GM21381 (cell line): ENCODE measurements around the gene COX18.

Source experiments
- ATAC-seq: cut with Tn5 transposase; IDR thresholded peaks from one replicate; pipeline ENCODE4 v1.9.1; 2021; ENCODE audit warnings: mild to moderate bottlenecking, moderate library complexity; ENCODE audit not compliant: unreplicated experiment

Gene COX18

GRCh38 chr4:73053974-73054480 is 15.5 kb downstream of the COX18 start:
- no peak for ATAC-seq

DNA sequence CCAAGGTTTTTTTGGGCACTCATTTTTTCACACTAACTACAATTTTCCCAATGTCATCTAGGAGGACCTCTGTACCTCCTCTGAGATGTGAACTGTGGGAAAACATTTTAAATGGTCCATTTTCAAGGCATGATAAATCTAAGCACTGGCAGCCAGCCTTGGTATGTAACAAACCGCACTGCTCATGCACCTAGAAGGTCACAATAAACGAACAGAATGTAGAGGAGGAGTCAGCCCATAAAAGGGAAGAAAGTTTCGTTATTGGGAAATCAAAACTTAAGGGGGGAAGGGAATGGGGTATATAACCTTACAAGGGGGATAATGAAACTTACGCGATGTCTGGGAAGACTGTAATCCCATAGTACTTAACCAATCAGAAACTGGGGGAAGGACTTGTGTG is 16.4 kb downstream of the COX18 start:
- ATAC-seq = no peak

DNA sequence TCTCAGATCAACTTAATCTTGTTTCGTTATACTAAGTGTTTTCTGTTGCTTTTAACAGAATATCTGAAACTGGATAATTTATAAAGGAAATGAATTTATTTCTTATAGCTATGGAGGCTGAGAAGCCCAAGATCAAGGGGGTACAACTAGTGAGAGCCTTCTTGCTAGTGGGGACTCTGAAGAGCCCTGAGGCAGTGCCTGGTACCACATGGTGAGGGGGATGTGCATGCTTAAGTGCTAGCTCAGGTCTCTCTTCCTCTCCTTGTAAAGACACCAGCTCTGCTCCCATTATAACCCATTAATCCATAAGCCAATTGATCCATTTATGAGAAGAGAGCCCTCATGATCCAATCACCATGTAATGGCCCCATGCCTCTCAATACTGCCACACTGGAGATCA is 17.9 kb downstream of the COX18 start:
- ATAC-seq = no peak

GRCh38 chr4:73045879-73046278 is 23.6 kb downstream of the COX18 start:
- no peak for ATAC-seq

GRCh38 chr4:73037057-73037456 is 32.5 kb downstream of the COX18 start:
- ATAC-seq = no peak

DNA sequence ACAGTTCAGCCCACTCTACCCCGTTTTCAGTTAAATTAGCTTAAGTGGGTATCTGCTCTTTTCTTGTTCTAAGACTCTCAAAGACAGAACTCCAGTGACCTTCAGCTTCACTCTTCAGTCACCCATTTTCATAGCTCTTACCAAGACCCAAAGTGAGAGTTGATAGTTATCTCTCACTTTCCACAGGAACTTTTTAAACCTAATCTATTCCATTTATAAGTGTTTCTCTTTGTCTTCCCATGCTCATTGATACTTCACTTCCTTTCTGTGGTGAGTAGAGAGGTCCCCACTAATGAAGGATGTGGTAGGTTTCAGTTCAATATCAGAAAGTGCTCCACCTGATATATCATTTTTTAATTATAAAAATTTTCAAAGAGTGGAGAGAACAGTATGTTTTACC is 33.4 kb downstream of the COX18 start:
- ATAC-seq = peak; percentile 45

DNA sequence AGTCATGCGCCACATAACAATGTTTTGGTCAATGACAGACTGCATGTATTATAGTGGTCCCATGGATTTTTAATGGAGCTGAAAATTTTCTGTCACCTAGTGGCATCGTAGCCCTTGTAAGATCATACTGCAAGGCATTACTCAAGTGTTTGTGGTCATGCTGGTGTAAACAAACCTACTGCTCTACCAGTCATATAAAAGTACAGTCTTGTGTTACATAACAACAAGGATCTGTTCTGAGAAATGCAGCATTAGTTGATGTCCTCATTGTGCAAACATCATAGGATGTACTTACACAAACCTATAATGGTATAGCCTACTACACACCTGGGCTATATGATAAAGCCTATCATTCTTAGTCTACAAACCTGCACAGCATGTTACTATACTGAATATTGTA is 34.6 kb downstream of the COX18 start:
- ATAC-seq = no peak

DNA sequence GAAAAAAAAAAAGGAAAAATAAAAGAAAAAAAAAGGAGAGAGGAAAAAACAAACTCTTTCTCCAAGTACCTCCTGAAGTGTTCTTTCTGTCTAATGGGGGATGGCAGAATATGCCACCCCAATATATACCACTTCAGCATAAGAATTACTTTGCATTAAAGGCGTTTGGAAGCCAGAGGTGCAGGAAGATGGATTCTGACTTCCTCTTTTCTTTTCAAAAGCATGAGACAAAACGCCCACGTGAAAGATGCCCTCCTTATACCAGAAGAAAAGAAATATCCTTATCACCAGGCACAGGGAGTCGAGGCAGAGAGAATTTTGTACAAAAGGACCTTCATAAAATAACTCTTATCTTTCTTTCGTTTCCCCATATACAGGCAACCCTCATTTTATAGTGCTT is 40.9 kb downstream of the COX18 start:
- ATAC-seq = no peak

DNA sequence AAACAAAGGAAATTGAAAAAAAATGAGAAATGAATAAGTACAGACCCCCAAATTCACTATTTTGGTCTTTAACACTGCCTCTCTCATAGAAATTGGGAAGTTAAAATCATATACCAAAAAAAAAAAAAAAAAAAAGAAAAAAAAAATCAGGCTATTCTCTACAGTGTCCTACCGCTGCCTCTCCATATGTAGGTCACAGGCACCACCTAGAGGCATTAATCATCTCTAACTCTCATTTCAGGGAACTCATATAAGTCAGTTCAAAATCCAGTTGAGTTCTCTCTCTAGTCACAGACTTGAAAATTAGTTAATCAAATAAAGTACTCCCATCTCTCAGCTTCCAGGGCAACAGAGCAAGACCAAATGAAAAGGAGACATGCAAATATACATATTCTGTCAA is 47.9 kb downstream of the COX18 start:
- no peak for ATAC-seq

GRCh38 chr4:73019462-73020047 is 50.0 kb downstream of the COX18 start:
- ATAC-seq = no peak

GRCh38 chr4:73018595-73018994 is 50.9 kb downstream of the COX18 start:
- ATAC-seq = no peak

GRCh38 chr4:73013310-73013709 is 56.2 kb downstream of the COX18 start:
- ATAC-seq = no peak

GRCh38 chr4:73012673-73013072 is 56.8 kb downstream of the COX18 start:
- ATAC-seq = no peak

DNA sequence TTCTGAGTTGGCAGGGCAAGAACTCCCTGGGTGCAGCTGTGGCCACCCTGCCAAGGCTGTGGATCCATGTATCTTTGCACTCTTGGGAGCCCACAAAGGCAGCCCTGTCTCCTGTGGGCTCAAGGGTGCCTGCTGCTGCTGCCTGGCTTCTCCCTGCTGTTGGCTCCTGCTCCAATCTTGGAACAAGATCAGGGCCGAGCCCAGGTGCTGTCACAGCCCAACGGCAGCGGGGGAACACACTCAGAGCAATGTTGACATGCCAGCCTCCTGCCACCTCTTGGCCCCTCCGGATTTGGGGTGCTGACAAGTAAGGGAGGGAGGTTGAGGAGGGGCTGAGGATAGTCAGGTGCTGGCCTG is 57.9 kb downstream of the COX18 start:
- no peak for ATAC-seq

DNA sequence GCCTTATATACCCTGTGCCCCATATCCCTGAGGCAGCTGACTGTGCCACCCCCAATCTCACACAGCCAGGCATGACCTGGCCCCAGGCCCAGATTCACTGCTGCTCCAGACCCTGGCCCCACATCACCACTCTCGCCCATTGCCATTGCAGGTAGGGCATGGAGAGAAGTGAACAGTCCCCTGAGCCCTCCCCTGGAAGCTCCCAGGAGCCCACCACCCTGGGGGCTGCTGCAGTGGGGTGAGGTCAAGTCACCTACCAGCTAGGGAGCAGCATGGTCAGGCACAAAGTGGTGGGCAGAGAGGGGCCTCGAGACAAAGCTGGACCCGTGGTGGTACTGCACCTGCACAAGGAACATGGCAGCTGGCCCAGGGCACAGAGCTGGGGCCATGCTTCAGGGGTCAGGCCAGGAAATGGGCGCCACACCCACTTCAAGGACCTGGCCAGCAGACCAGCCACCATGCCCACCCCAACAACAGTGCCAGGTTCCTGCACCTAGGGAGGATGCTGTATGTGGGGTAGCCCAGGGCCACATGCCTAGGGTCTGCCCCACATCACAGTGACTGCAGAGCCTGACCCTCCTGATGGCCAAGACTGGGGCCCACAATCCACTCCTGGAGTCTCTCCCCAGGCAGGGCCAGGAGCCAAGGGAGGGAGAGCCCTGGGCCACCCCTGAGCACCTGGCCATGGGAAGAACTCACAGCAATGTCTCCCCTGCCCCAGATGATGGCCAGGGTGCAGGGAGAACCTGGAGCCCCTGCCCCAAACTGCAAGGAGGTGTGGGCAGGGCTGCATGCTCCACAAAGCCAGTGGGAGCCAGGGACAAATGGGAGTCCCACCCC is 58.5 kb downstream of the COX18 start:
- no peak for ATAC-seq

DNA sequence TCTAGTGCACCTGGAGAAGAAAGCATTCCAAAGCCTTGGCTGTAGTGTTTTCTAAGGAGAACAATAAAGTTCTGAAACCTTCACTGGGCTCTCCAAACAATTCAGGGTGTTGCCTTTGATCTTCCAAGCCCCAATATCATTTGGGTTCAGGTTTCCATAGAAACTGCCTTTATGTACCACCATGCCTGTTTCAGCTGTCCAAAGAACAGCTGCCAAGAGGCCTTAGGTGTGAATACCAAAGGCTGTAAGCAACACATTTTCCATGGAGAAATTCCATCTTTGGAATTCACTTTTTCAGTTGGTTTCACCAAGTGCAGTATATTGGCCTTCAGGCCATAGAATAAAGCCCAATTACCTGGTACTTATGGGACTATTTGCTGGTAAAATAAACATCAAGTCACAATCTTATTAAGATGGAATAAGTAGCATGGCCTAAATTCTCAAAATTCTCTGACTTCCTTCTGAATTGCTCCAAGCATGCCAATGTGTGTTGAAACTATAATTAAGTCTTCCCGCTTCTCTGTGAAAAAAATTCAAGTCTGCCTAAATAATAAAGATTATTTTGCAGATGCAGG is 61.9 kb downstream of the COX18 start:
- no peak for ATAC-seq

DNA sequence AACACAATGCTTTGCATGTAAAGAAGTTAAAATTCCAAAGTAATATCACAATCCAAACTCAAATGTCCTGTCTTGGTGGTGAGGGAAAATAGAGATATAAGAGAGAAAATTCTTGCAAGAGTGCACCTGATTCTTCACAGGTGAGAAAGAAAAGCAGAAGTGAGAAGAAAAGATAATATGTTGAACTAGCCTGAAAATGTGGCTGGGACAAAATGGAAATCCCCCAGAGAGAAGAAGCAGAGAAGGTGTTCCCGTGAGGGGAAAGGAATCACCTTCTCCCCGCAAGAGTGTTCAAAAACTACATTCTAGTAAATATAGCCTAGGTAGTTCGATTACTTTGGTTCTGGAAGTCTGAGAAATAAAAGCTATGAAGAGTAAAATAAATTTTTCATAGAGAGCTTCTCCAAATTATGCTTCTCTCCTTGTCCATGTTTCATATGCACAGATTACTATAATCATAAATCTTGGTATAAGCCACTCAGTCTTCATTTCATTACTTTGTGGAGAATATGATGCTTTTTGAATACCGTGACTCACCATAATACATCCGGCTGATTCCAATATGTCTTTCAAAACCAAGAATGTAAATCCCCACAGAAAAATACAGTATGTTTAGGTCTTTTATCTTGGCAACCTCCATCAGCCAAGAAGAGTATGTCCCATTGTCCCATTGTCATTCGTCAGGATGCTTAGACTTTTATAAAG is 63.1 kb downstream of the COX18 start:
- peak; percentile 77 for ATAC-seq

GRCh38 chr4:73005514-73005913 is 64.0 kb downstream of the COX18 start:
- no peak for ATAC-seq
